ENCODE results near the gene HOXA7. TPM values are rescaled to one million over a fixed set of nuclear protein-coding genes. Genes with fewer than 3 reads are reported as not detected.

The HOXA7 gene
- total RNA-seq, 4 donors from 2014 or later, result 8.7 to 16.9 (median 11.3) TPM

- H3K4me1 ChIP-seq, result peaks cover 0 to 65% (median 4%) of the 10 kb centered on the region in 4 donors
- WGBS, 2 donors, result 45 to 66% methylated on average over 4 of the region's 4 CpGs
Observed at GRCh38 chr7:27111751-27112277, 44.7 kb downstream of the HOXA7 start.

GRCh38 chr7:27111042-27111750, 45.3 kb downstream of the HOXA7 start:
- TF ChIP-seq, protein P1, sequence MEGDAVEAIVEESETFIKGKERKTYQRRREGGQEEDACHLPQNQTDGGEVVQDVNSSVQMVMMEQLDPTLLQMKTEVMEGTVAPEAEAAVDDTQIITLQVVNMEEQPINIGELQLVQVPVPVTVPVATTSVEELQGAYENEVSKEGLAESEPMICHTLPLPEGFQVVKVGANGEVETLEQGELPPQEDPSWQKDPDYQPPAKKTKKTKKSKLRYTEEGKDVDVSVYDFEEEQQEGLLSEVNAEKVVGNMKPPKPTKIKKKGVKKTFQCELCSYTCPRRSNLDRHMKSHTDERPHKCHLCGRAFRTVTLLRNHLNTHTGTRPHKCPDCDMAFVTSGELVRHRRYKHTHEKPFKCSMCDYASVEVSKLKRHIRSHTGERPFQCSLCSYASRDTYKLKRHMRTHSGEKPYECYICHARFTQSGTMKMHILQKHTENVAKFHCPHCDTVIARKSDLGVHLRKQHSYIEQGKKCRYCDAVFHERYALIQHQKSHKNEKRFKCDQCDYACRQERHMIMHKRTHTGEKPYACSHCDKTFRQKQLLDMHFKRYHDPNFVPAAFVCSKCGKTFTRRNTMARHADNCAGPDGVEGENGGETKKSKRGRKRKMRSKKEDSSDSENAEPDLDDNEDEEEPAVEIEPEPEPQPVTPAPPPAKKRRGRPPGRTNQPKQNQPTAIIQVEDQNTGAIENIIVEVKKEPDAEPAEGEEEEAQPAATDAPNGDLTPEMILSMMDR (IDR thresholded peaks at IDR 0.05), result no peak
- TF ChIP-seq EP300 (IDR thresholded peaks at IDR 0.05), result peak in 1 of 2 donors; percentile 50
- no peaks in the 10 kb centered on the region for H3K9me3 ChIP-seq
- peak overlapping the region in 2 of 4 donors; percentile 6 to 16 for H3K4me3 ChIP-seq
- H3K27ac ChIP-seq, result peak overlapping the region; percentile 33 to 77 (median 58)
- DNase-seq (ENCODE audit: low spot score in 2 of 2), result peak in 1 of 2 donors; percentile 46
- peaks cover 0 to 9% (median 0%) of the 10 kb centered on the region in 3 donors for H3K36me3 ChIP-seq
- H3K27me3 ChIP-seq, result peaks cover 0 to 60% of the 10 kb centered on the region in 2 donors
- peaks cover 0 to 67% (median 4%) of the 10 kb centered on the region in 4 donors for H3K4me1 ChIP-seq
- 41 to 53% methylated on average over 6 of the region's 6 CpGs for WGBS, 2 donors

More at GRCh38 chr7:27111751-27112277, 44.7 kb downstream of the HOXA7 start:
- H3K27ac ChIP-seq, result peak overlapping the region; percentile 21 to 78 (median 62)
- DNase-seq (ENCODE audit: low spot score in 2 of 2), result no peak
- peaks cover 0 to 54% of the 10 kb centered on the region in 2 donors for H3K27me3 ChIP-seq
- H3K4me3 ChIP-seq, result no peak overlapping the region
- no peak for TF ChIP-seq POLR2A (IDR thresholded peaks at IDR 0.05)
- H3K9me3 ChIP-seq, result no peaks in the 10 kb centered on the region
- H3K36me3 ChIP-seq, result peaks cover 0 to 9% (median 0%) of the 10 kb centered on the region in 3 donors

GRCh38 chr7:27110186-27111031, 46.1 kb downstream of the HOXA7 start:
- H3K4me1 ChIP-seq, result peaks cover 0 to 70% (median 4%) of the 10 kb centered on the region in 4 donors
- no peak for DNase-seq (ENCODE audit: low spot score in 2 of 2)

DNA sequence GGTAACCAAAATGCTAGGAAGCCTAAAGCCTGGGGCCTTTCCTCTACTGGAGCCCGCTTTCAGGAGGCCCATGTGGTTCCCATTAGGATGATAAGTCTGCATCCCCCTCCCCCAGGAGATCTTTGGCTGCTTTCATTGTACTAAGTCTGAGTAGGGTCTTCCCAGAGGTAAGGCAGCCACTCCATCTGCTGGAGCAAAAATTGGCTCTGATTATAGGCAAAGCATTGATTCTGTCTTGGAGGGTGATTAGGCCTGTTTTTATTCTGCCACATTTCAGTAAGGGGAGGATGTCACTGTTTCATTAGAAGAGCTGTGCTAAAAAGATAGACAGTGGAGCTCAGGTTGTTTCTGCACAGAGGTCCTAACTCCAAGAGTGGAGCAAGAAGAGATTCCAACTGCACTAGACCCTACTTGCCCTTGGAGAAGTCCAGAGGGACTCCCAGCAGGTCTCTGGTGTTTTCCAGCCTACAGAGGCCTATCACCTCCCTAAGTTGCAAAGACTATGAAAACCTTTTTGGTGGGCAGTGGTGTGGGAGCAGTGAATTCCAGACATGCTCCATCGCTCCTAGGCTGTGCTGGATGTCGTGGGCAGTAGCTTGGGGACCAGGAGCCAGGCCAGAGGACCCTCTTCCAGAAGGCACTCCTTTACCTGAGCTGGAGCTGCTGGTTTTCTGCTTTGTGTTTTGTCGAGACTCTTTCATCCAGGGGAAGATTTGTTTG, 46.8 kb downstream of the HOXA7 start:
- Histone ChIP-seq H3K4me1 (peaks cover 0 to 67% (median 4%) of the 10 kb centered on the region in 4 donors), H3K27me3 (peaks cover 0 to 63% of the 10 kb centered on the region in 2 donors), H3K4me3 (no peak overlapping the region), H3K36me3 (peaks cover 0 to 9% (median 0%) of the 10 kb centered on the region in 3 donors), H3K27ac (peak overlapping the region in 3 of 4 donors; percentile 68 to 77 (median 68)), H3K9me3 (no peaks in the 10 kb centered on the region)
- no peak for DNase-seq (ENCODE audit: low spot score in 2 of 2)
- 92% methylated on average over 4 of the region's 4 CpGs for WGBS, 2 donors
- TF ChIP-seq, protein P1 (IDR thresholded peaks at IDR 0.05), result no peak
- TF ChIP-seq EP300 (IDR thresholded peaks at IDR 0.05) (no peak), POLR2A (IDR thresholded peaks at IDR 0.05) (no peak)

More at GRCh38 chr7:27110186-27111031, 46.1 kb downstream of the HOXA7 start:
- WGBS, 2 donors, result 49 to 52% methylated on average over 49 to 60 of the region's 66 CpGs
- TF ChIP-seq EP300 (IDR thresholded peaks at IDR 0.05), result no peak
- no peak for TF ChIP-seq POLR2A (IDR thresholded peaks at IDR 0.05)
- TF ChIP-seq, protein P1 (IDR thresholded peaks at IDR 0.05), result no peak
- H3K9me3 ChIP-seq, result no peaks in the 10 kb centered on the region
- H3K27me3 ChIP-seq, result peaks cover 0 to 63% of the 10 kb centered on the region in 2 donors
- peak overlapping the region in 3 of 4 donors; percentile 47 to 77 (median 68) for H3K27ac ChIP-seq
- peak overlapping the region in 2 of 4 donors; percentile 6 to 16 for H3K4me3 ChIP-seq
- peaks cover 0 to 9% (median 0%) of the 10 kb centered on the region in 3 donors for H3K36me3 ChIP-seq
